ENCODE measurements around the gene SORL1.

The SORL1 gene

DNA sequence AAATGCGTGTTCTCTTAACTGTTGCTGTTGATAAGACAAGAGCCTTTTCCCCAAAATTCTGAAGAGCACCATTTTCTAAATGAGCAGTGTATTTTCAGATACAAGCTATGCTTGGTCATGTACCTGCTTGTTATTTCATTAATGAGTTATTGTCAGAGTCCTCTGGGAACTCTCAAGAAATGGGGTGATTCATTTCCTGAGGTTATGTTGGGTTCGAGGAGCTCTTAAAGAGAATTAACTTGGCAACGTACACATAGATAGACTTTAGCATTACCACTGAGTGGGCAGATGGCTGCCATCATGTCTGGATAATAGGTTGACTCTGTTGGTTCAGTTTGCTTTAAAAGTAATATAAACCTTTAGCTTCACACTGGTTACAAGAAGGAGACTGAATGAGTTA lies 88.5 kb downstream of the SORL1 start:
- no peak for DNase-seq

DNA sequence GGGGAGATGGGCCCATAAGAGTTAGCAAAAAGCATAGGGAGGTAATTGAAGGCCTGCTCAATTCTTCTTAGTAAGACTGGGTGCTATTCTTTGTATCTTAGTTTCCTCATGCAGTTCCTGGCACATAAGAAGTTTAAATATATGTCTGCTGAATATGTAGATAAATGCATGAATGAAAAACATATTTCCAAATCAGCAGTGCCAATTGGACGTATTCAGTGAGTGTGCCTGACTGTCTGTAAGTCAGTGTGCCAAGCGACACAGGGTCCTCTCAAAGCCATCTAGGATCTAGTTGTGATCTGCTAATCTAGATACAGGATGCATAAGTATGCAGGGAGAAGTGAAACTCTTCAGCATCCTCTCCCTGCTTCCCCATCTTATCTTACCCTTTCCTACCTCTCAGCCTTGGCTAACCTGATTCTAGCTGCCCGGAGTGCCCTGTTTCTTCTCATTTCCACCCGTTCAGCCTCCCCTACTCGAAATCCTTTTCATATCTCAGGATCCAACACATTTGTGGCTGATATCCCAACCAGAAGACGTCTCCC lies 91.8 kb downstream of the SORL1 start:
- no peak for DNase-seq

DNA sequence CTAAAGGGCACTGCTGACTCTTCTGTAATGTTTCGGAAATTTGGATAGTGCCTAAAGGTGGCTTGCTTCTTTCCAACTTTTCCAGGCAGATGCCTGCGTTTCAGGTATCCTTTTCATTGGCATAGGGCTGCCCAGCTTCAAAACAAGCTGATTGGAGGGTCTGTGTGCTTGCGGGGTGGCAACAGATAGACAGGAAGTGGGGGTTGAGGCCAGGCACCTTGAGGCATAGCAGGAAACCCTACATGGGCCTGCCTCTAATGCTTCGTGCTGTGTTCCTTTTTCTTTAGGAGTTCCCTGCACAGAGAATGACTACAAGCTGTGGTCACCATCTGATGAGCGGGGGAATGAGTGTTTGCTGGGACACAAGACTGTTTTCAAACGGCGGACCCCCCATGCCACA lies 92.8 kb downstream of the SORL1 start:
- DNase-seq, result no peak

DNA sequence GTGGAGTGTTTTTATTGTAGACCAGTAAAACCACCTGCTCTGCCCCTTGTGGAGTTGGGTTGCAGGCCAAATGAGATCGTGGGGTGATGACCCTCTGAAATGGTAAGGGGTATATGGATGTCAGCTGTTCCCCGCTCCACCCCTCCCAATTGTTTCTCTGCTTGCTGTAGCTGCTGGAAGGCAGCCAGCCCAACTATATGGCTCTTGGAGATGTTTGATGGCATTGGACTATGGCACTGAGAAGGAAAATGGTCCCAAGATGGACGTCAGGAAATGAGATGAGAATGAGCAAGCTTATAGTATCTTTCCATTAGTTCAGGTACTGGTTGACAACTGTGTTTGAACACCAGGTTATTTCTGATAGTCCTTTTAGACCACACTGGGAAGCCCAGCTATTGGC lies 95.5 kb downstream of the SORL1 start:
- no peak for DNase-seq

DNA sequence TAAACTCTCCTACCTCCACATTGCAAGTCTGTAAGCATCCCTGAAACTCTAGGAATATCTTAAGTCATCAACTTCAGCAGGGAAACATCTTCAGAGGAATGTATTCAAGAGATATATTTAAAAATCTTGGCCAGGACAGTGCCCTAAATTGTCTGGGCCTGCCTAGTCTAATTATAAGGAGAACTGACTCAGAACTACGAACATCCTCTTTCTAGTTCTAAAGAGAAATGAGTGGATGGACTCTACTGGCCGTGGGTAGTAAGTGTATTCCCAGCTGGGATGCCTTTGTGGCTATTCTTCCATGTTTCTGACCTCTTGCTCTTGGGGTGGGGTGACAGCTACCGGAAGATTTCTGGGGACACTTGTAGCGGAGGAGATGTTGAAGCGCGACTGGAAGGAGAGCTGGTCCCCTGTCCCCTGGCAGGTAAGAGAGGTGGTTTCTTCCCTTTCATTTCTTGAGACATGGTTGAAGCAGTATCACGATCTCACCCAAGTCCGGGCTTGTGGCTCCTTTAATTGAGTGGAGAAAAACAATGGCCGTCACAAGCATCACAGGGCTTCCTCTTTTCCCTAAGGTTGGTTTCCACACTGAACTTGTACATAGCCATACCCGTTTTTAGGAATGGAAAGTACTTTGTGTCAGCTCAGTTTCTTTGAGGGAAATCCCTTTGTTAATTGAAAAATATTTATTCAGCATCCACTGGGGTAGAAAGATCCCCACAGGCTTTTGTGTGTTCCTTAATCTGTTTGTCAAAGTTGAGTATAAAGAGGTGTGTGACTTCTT lies 98.3 kb downstream of the SORL1 start:
- DNase-seq, result no peak

DNA sequence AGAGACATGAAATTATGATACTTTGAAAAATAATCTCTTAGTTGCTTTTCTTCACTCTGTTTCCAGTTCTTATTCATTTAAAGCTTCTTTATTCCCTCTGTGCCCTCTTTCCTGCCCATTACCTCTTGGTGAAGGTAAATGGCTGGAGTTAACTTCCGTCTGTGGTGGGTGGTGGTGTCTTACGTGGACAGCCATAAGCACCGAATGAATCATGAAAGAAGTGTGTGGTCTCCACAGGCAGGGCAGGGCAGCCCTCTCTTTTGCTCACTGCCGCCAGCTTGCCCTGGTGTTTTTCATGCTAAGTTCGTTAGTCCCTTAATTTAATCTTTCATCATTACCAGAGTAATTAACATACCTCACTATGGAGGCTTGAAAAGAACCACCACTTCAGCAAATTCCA lies 99.3 kb downstream of the SORL1 start:
- DNase-seq, result no peak

DNA sequence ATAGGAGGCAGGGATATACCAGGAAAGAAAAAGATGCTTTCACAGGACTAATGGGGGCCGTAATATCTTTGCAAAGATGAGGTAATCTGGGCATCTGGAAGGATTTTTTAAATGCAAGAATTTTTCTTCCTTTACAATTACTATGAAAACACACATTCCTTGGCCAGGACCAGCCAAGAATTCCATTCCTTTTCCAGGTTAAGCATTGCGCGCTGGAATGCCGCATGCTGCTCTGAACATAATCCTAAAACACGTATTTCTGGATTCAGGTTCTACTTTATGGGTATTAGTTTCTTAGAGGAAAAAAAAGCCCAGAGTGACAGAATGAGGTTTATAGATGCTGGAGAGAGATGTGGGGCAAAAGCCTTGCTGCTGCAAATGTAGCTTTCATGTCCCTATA lies 100.0 kb downstream of the SORL1 start:
- DNase-seq, result no peak

DNA sequence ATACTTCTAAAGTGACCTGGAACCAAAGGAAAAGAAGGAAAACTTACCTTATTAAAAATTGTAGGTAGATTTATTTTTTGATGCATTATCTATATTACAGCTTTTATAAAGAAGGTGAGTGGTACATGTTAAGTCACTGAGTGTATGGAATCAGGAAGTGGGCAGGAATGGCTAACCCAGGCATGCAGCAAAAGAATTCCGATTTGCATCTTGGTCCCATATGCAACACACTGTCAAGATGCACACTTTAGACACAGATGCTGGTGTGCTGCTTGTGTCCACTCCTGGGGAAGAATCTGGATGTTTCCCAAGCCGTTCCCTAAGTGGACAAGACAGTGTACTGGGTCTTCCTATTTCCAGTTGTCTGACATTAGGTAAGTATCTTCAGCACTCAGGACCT lies 100.5 kb downstream of the SORL1 start:
- DNase-seq, result no peak

DNA sequence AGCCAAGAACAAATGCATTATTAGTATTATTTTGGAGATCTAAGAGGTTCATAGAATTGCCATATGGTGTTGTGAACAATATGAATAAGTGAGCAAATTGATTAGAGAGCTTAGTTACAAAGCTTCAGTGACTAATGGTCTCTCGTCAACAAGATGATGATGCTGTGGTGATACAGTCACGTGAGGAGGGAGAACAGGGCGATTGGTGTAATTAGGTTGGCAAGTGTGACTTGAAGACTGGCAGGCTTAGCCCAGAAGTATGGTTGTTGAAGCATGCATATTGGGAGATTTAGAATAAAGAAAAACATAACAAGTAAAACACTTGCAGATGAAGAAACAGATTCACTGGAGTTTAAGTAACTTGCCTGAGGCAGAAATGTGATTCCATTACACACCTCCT lies 101.3 kb downstream of the SORL1 start:
- no peak for DNase-seq

DNA sequence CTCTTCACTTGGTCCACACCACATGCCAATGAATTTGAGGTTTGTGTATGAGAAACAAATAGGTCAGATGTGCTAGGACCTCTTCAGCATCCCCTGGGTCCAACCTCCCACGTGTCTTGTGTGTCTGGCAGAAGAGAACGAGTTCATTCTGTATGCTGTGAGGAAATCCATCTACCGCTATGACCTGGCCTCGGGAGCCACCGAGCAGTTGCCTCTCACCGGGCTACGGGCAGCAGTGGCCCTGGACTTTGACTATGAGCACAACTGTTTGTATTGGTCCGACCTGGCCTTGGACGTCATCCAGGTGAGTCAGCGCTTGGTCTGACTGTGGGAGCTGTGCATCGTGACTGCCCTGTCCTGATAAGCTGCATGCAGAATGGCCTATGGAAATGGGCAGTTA lies 101.7 kb downstream of the SORL1 start:
- no peak for DNase-seq

DNA sequence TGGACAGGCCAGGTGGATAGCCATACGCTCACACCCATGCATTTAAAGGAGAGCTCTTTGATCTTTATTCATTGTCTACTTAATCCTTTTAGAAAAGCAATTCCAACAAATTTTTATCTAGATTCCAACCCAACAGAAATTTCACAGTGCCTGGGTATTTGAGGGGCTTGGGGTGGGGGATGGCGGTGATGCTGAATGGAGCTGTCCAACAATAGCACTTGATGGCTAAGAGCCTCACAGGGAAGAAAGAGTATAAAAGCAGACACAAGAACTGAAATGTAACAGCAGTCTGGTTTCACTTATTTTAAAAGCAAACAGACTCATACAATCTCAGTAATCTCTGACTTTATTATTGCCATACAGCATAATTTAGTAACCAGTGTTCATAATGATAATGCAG lies 102.4 kb downstream of the SORL1 start:
- no peak for DNase-seq

DNA sequence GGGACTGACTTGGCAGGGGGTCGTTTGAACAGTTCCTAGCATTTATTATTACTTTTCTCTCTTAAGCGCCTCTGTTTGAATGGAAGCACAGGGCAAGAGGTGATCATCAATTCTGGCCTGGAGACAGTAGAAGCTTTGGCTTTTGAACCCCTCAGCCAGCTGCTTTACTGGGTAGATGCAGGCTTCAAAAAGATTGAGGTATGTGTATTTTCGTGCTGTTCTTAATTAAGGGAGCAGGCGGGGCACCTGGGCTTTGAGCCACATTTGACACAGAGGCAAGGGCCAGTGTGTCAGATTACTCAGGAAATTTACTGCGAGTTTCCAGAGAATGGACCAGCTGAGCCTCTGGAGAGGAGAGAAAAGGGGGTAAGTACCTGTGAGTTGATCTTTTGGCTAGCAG lies 103.0 kb downstream of the SORL1 start:
- no peak for DNase-seq

DNA sequence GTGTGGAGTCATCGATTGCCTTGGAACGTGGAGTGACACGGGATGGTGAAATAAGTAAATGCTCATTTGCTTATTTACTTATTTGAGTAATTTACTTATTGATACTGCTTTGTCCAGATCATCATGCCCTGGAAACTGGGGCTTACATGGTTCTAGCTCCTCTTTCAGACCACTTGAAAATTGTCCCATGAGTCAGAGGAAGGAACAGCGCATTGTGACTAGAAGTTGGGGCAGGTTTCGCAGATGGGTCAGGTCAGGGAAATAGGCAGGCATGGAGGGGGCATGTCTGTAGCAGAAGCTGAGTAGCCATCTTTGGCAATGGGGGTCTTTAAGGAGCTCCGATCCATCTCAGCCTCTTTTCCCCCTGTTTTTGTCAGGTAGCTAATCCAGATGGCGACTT lies 104.8 kb downstream of the SORL1 start:
- no peak for DNase-seq

DNA sequence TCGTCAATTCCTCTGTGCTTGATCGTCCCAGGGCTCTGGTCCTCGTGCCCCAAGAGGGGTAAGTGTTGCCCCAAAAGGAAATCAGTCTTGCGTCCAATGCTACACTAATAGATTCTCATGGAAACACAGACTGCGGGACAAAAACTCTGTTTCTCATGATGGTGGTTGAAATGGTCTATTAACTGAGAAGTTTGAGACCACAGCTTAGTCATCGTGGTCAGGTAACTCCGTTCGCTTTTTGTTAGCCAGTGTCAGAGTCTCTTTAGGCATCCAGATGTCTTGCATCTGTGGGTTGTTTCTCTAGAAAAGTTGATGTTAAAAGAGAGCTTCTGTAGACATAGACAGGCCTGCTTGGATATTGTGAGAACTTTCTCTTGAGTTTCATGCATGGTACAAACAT lies 105.2 kb downstream of the SORL1 start:
- no peak for DNase-seq

DNA sequence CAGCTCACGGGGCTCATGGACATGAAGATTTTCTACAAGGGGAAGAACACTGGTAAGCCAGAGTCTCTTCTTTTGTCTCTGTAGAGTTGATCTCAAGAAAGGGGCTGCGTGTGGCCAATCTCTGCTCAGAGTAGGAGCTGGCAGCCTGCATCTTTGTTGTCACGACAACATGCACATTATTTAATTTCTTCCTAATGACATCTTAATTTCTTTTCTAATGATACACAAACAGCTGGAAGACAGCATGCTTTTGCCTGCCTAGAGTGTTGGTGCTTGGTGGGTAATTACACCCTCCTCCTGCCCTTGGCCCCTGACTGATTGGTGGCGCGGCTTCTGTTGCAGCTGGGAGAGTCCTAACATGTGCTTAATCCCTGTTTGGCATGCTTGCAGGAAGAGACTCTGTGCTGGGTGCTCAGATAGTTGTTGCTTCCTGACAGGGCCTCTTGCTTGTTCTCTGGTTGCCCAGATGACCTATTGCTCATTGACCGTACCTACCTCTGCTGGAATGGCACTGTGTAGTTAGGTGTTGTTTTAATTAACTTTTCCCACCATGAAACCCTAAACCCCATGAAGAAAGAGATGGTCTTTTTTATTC lies 107.6 kb downstream of the SORL1 start:
- DNase-seq, result no peak

DNA sequence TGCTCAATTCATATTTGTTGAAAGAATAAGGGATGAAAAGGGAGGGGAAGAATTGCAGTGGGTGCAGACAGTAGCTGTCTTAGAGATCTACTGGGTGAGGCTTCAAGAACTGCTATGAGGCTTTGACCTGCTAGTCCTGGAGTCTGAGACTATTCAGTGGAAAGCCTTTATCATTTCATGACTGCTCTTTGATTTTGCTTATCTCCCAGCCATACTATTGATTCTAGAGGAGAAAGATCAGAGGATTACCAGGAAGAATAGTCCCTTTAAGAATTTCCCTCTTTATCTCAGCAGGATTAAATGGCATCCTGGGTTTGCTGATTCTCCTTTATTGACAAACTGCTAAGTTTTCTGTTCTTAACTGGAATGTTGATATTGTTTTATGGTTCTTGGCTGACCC lies 108.1 kb downstream of the SORL1 start:
- no peak for DNase-seq

DNA sequence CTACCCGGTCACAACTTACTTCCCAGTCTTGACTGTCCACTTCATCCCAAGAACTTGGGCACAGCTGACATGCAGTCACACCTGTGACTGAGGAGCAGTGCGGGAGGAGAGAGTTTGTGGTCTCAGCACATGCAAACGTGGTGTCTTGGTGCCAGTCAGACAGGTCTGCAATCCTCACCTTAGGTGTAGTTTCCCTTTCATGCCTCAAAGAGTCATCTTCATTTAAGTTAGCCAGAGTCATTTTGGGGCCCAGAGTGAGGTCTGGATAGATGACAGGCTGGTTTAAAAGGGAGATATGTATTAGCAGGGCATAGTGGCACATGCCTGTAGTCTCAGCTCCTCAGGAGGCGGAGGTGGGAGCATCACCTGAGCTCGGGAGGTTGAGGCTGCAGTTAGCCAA lies 109.1 kb downstream of the SORL1 start:
- DNase-seq, result no peak

DNA sequence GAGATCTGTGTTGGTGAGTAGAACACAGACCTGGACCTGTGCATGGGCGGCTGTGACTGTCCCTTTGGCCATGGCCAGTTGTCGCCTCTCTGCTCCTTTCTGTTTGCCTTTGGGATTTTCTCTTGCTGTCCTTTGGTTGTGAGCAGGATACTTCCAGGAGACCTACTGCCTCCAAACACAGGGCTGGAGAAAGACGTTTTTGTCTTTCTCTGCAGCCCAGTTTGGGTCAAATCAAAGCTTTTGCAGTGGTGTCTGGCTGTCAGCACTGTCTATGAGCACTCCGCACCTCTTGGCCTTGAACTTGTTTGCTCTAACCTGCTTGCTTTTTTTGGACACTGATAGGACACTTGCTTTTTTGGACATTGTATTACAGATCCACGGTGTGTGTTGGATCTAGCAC lies 109.6 kb downstream of the SORL1 start:
- no peak for DNase-seq

DNA sequence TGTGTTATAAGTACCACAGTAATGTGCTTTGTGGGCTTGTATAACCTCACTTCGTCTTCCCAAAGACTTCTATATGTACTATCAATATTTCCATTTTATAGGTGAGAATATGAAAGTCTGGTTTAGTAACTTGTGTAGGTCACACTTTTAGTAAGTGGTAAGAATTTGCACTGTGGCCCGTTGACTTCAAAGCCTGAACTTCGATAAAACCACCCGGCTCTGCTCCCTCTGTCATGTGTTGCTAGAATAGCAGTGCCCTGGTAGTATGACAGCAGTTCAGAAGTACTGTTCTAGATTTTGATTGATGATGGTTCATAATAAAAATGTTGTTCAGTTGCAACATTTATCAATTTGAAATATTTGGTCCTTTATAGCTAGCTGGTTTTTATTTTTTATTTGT lies 110.9 kb downstream of the SORL1 start:
- DNase-seq, result no peak

DNA sequence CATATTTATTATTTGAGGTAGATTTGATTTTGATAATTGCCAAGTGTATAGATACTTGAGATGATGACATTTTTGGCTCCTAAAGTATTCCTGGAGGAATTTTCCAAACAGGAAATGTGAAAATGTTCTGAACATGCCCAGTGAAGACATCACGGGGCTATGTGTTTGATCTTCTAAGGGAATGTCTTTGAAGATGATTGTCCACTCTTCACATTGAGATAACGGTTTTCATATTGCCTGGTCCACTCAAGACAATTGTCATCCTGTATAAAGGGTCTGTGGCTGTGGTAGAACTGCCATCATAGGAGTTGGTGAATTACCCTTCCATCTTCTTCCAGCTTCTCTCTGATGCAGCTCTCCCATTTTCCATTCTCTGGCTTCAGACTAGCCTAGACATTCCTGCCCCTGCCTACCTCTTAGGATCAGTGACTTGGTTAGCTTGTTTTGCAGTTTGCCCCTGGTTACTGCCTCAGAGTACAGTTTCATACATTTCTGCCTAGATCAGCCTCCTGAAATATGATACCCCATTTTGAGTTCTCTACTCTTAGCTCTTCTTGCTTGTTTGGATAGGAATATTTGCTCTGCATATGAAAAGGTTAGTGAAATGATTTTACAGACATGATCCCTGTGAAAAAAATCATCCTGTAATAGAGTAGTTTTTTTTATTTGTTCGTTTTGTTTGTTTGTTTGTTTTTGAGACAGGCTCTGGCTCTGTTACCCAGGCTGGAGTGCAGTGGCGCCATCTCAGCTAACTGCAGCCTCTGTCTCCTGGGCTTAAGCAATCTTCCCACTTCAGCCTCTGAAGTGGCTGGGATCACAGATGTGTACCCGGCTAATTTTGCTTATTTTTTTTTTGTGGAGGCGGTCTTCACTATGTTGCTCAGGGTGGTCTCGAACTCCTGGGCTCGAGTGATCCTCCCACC lies 112.0 kb downstream of the SORL1 start:
- no peak for DNase-seq

DNA sequence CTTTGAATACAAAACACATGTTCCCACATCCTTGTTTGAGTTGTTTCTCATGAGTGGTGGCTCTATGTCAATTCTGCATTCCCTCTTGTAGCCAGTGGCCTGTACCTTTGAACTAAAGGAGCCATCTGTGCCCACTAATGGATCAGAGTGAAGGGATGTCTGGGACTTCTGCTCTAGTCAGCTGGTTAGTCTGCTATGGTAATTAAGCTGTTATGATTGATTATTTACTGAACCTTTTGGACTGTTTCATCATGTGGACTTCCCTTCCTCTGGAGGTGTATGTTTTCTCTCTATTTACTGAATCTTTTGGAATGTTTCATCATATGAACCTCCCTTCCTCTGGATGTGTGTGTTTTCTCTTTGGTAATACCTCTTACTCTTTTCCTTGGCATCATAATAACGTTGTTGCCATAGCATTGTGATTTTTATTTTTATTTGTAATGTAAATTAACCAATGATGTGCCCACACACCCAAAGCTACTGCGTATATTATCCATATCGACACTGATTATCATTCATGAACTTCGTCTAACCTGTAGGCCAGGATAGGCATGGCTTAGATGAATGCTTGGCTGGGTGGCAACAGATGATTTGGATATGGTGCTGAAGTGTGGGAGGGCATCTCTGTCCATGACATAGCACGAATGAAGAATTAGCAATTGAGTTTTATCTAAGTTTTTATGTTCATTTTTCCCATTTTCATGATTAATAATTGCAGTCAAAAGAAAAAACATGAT lies 113.0 kb downstream of the SORL1 start:
- DNase-seq, result no peak

DNA sequence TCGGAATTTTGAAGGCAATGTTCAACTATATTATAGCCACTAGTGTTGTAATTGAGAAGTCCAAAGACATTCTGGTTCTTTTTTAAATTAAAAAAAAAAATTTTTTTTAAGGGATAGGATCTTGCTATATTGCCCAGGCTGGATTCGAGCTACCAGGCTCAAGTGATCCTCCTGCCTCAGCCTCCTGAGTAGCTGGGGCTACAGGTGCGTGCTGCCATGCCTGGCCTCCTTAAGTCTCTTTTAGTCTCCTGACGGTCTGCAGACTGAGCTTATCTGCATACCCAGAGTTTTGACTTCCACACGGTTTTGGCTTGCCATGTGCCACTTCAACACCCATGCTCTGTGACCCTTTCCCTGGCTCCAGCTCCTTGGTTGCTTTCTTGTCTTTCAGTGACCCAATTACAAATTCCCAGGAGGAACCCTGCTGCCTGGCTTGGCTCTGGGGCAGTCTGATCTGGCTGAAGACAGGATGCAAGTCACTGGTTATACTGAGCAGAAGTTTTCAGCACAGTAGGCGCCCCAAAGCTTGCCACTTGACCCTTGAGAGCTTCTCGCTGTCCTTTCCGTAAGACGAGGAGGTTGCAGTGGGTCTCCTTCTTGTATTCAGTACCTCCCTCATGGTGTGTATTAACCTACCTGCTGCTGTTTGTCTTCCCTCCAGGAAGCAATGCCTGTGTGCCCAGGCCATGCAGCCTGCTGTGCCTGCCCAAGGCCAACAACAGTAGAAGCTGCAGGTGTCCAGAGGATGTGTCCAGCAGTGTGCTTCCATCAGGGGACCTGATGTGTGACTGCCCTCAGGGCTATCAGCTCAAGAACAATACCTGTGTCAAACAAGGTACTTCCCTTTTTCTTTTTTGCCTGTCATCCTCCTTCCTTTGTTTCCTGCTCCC lies 114.4 kb downstream of the SORL1 start:
- no peak for DNase-seq

Measured in fibroblast of skin of right quadriceps (primary cell).